Measurements from ENCODE around the gene INTS1. TPM values are rescaled to one million over a fixed set of nuclear protein-coding genes. Genes with fewer than 3 reads are reported as not detected.

The INTS1 gene
- total RNA-seq, 1 experiment from 2014 or later = 161 TPM

GRCh38 chr7:1548944-1549343, 44.8 kb upstream of the INTS1 start:
- H3K36me3 Mint-ChIP-seq = no peaks in the 10 kb centered on the region
- no peaks in the 10 kb centered on the region for H3K27me3 Mint-ChIP-seq (ENCODE audit: low read depth)
- H3K9me3 Mint-ChIP-seq = no peaks in the 10 kb centered on the region
- CTCF ChIA-PET = interaction anchor here (0.6 to 2.1 kb wide), 3 partner anchors 9 to 144 kb away, joined by 3 to 7 read pairs (median 5); no protein-coding TSS in a partner anchor
- ATAC-seq (no peak), DNase-seq (ENCODE audit: low spot score) (no peak)
- no peak overlapping the region for H3K4me3 Mint-ChIP-seq
- H3K27ac Mint-ChIP-seq = peak overlapping the region; percentile 89
- TF ChIP-seq NFATC4 (CRISPR knock-in tag; IDR thresholded peaks at IDR 0.05) (no peak), TCF7 (CRISPR knock-in tag; IDR thresholded peaks at IDR 0.05; ENCODE audit: low read depth) (no peak), ZMAT4 (CRISPR knock-in tag; IDR thresholded peaks at IDR 0.05) (no peak), ZNF512 (CRISPR knock-in tag; IDR thresholded peaks at IDR 0.05; ENCODE audit: borderline replicate concordance) (no peak), ATF6 (CRISPR knock-in tag; IDR thresholded peaks at IDR 0.05) (no peak), ZNF423 (CRISPR knock-in tag; IDR thresholded peaks at IDR 0.05) (no peak), FOXP1 (CRISPR knock-in tag; IDR thresholded peaks at IDR 0.05; ENCODE audit: borderline replicate concordance) (no peak), ZNF532 (CRISPR knock-in tag; IDR thresholded peaks at IDR 0.05; ENCODE audit: borderline replicate concordance) (no peak), NFYB (CRISPR knock-in tag; conservative IDR thresholded peaks at IDR 0.05; ENCODE audit: low read depth) (no peak), ZNF281 (CRISPR knock-in tag; IDR thresholded peaks at IDR 0.05) (no peak), USF2 (CRISPR knock-in tag; IDR thresholded peaks at IDR 0.05) (no peak), ESRRA (CRISPR knock-in tag; IDR thresholded peaks at IDR 0.05; ENCODE audit: borderline replicate concordance) (no peak), MAX (CRISPR knock-in tag; IDR thresholded peaks at IDR 0.05) (no peak), ATF1 (CRISPR knock-in tag; IDR thresholded peaks at IDR 0.05) (no peak), IRF2 (CRISPR knock-in tag; IDR thresholded peaks at IDR 0.05; ENCODE audit: borderline replicate concordance, low read depth) (no peak), CDX4 (CRISPR knock-in tag; IDR thresholded peaks at IDR 0.05; ENCODE audit: borderline replicate concordance) (no peak)
- POLR2A ChIA-PET = no interaction called here
- no peaks in the 10 kb centered on the region for H3K4me1 Mint-ChIP-seq
